AG04449 (cell line): ENCODE measurements around the gene CALR.

ENCODE experiments used
- CTCF ChIA-PET: fragments of 350-600 bp; formaldehyde crosslinking; extraction: SDS; loops from one replicate; lab custom pipeline; 2021; ENCODE audit warnings: antibody characterized with exemption; lab: Yijun Ruan, JAX
- POLR2A ChIA-PET: fragments of 400-600, 350-600 bp; formaldehyde crosslinking; extraction: SDS; loops from one replicate; lab custom pipeline; 2020; ENCODE audit warnings: antibody characterized with exemption, inconsistent platforms; lab: Yijun Ruan, JAX
- DNase-seq: peaks from one replicate; pipeline ENCODE4 v3.0.0-alpha.2; 2010; ENCODE audit warnings: low read depth, low spot score
- H3K4me3 ChIP-seq: 2 replicates; pipeline ENCODE4 v1.5.1; 2011; ENCODE audit warnings: low read depth, mild to moderate bottlenecking, control low read depth, low read length
- CTCF ChIP-seq: IDR thresholded peaks from one replicate; pipeline ENCODE4 v1.5.1; 2011; ENCODE audit warnings: mild to moderate bottlenecking, moderate library complexity, low read length, control low read depth, inconsistent platforms; ENCODE audit not compliant: insufficient read depth; ENCODE audit errors: missing control alignments

CALR gene

DNA sequence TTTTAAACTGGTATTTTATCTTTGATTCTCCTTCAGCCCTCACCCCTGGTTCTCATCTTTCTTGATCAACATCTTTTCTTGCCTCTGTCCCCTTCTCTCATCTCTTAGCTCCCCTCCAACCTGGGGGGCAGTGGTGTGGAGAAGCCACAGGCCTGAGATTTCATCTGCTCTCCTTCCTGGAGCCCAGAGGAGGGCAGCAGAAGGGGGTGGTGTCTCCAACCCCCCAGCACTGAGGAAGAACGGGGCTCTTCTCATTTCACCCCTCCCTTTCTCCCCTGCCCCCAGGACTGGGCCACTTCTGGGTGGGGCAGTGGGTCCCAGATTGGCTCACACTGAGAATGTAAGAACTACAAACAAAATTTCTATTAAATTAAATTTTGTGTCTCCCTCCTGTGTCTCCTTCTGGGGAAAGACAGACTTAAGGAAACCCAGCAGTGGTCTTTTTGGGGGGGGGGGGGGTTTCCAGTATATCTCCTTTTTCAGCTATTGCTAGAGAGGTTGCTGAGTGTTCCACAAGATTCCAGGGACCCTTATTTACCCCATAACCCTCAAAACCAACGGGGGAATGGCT, 5.8 kb downstream of the CALR start:
- H3K4me3 ChIP-seq = no peak overlapping the region
- TF ChIP-seq CTCF = no peak
- POLR2A ChIA-PET = no interaction called here
- CTCF ChIA-PET = interaction anchor here (2.2 kb wide), 1 partner anchor 21 kb away, joined by 10 read pairs; no protein-coding TSS in a partner anchor
- DNase-seq = no peak

- TF ChIP-seq CTCF = no peak
- ChIA-PET POLR2A (interaction anchor here (0.7 to 1.5 kb wide), 4 partner anchors 10 to 264 kb away, joined by 3 to 9 read pairs (median 4); partner anchors contain the start of gene JUNB), CTCF (interaction anchor here (4.0 kb wide), 1 partner anchor 19 kb away, joined by 29 read pairs; no protein-coding TSS in a partner anchor)
These were observed 7.2 kb downstream of the CALR start, which contains the start of gene RAD23A for GRCh38 chr19:12945479-12946091. Gene RAD23A, plus strand, starts transcription at chr19:12945862. Its CDS starts 87 bp downstream, at chr19:12945949.

DNA sequence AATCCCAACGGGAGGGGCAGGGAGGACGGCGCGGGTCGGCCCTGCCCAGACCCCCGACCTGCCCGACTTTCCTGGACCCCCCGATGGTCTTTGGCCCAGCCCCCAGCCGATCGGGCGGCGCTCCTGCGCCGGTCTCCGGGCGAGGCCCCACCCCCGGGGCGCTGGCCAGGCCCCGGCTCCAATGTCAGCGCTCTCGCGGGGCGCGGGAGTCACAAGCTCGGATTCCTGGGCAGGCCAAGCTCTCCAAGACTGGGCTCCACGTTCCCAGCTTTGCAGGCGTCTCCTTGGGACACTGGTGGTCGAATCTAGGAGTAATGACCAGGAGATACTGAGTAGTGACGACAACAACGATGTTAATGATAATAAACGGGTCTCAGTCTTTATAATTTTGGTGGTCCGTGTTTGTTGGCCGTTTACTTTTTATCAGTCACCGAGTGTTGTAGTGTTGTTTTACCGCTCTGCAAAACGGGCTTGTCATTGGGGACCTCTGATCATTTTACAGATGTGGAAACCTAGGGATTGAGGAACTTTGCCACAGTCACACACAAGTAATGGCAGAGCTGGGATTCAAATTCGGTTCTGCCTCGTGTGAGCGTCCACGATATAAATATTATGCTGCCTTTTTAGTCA, 7.8 kb downstream of the CALR start:
- no peak for TF ChIP-seq CTCF
- ChIA-PET CTCF (interaction anchor here (0.7 to 4.0 kb wide), 2 partner anchors 18 to 115 kb away, joined by 3 to 29 read pairs; no protein-coding TSS in a partner anchor), POLR2A (interaction anchor here (0.6 to 1.5 kb wide), 6 partner anchors 8 to 265 kb away, joined by 3 to 9 read pairs (median 4); partner anchors contain the start of genes CALR, FARSA and JUNB)
- peak overlapping the region; percentile 80 for H3K4me3 ChIP-seq
- no peak for DNase-seq

More at GRCh38 chr19:12945479-12946091, 7.2 kb downstream of the CALR start, which contains the start of gene RAD23A:
- DNase-seq = peak; percentile 79
- H3K4me3 ChIP-seq = peak within 1 kb of the TSS; percentile 80

DNA sequence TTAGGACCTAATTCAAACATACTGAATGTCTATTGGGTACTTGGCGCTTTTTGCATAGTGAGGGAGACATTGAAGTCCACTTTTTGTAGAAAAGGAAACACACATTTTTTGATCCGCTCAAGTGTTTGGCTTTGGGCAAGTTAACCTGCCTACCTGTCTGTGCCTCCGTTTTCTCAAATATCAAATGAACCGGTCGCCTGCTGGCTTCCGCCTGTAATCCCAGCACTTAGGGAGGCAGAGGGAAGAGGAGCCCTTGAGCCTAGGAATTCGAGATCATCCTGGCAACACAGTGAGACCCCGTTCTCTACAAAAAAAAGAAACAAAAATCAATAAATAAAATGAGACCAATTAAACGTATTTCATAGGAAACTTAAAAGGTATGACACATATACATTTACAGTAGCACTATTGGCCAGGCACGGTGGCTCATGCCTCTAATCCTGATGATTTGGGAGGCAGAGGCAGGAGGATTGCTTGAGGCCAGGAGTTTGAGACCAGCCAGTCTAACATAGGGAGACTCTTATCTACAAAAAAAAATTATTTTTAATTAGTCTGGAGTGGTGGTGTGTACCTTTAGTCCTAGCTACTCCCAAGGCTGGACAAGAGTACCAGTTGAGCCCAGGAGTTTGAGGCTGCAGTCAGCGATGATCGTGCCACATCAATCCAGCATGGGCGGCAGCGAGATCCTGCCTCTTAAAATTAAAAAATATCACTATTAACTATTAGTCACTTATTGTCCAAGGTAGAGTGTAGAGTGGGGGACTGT, 8.5 kb downstream of the CALR start:
- ChIA-PET CTCF (interaction anchor here (0.7 to 4.0 kb wide), 2 partner anchors 18 to 115 kb away, joined by 3 to 29 read pairs; no protein-coding TSS in a partner anchor), POLR2A (interaction anchor here (0.6 to 1.5 kb wide), 6 partner anchors 9 to 266 kb away, joined by 3 to 9 read pairs (median 4); partner anchors contain the start of genes CALR, FARSA and JUNB)
- TF ChIP-seq CTCF = no peak
- no peak for DNase-seq
- H3K4me3 ChIP-seq = peak overlapping the region; percentile 80

DNA sequence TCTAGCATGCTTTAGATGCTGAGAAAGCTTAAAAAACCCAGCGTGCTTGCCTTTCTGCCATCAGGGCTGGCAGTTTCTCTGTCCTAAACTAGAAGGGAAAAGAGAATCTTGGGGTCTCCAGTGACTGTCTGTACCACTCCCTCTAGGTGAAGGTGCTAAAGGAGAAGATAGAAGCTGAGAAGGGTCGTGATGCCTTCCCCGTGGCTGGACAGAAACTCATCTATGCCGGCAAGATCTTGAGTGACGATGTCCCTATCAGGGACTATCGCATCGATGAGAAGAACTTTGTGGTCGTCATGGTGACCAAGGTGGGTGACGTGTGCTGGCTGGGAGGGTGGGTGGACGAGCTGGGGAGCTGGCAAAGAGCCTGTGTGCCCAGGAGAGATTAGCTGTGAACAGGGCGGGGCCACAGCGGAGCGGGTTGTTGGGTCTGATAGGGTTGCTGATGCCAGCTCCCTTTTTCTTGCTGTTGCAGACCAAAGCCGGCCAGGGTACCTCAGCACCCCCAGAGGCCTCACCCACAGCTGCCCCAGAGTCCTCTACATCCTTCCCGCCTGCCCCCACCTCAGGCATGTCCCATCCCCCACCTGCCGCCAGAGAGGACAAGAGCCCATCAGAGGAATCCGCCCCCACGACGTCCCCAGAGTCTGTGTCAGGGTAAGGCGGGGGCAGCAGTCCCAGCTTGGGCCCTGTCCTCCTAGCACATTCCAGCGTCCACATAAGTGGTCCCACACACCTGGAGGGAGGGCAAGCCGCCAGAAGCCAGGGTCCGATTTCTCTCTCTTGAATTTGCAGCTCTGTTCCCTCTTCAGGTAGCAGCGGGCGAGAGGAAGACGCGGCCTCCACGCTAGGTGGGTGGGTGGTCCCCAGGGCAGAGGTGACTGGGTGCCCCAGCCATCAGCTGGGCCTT, 9.5 kb downstream of the CALR start:
- no peak overlapping the region for H3K4me3 ChIP-seq
- DNase-seq = no peak
- no peak for TF ChIP-seq CTCF
- POLR2A ChIA-PET = no interaction called here
- CTCF ChIA-PET = interaction anchor here (1.0 to 4.0 kb wide), 3 partner anchors 17 to 153 kb away, joined by 3 to 29 read pairs (median 3); no protein-coding TSS in a partner anchor
